ENCODE measurements around the gene MX2.

GRCh38 chr21:41446586-41446985 lies 84.8 kb downstream of the MX2 start:
- TF ChIP-seq CTCF (IDR thresholded peaks at IDR 0.05), result no peak
- TF ChIP-seq POLR2A (IDR thresholded peaks at IDR 0.05), result no peak
